ENCODE results near the gene GNGT1. TPM values are rescaled to one million over a fixed set of nuclear protein-coding genes. Genes with fewer than 3 reads are reported as not detected.

GNGT1 gene
- total and polyA plus RNA-seq, 2 of the 13 experiments (the other 11 are each of a cell fraction or from before 2014, with no cell fraction given): not detected

- ChIA-PET CTCF (ENCODE audit: low intra/inter-chr PET ratio, low total read pairs) (no interaction called here), POLR2A (no interaction called here)
- in situ Hi-C loops (cut with HindIII; ENCODE audit: extremely low pct_ligation_motif_present, low pct_unique_long_range_greater_than_20kb) (no loop called here), intact Hi-C loops (cut with micrococcal nuclease; ENCODE audit: unreplicated experiment) (no loop called here)
- WGBS (ENCODE audit: low lambda C conversion rate): 31% methylated on average over 1 of the region's 1 CpG
- H3K27ac ChIP-seq (ENCODE audit: extremely low read length, insufficient read depth, low read length): no peak overlapping the region
- H3K9me3 ChIP-seq (ENCODE audit: low read length): no peaks in the 10 kb centered on the region
- TF ChIP-seq, protein P1, sequence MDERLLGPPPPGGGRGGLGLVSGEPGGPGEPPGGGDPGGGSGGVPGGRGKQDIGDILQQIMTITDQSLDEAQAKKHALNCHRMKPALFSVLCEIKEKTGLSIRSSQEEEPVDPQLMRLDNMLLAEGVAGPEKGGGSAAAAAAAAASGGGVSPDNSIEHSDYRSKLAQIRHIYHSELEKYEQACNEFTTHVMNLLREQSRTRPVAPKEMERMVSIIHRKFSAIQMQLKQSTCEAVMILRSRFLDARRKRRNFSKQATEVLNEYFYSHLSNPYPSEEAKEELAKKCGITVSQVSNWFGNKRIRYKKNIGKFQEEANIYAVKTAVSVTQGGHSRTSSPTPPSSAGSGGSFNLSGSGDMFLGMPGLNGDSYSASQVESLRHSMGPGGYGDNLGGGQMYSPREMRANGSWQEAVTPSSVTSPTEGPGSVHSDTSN (CRISPR knock-in tag; IDR thresholded peaks at IDR 0.05): no peak
- TF ChIP-seq, protein P2, sequence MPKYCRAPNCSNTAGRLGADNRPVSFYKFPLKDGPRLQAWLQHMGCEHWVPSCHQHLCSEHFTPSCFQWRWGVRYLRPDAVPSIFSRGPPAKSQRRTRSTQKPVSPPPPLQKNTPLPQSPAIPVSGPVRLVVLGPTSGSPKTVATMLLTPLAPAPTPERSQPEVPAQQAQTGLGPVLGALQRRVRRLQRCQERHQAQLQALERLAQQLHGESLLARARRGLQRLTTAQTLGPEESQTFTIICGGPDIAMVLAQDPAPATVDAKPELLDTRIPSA (CRISPR knock-in tag; IDR thresholded peaks at IDR 0.05; ENCODE audit: borderline replicate concordance): no peak
- TF ChIP-seq RBAK (CRISPR knock-in tag; IDR thresholded peaks at IDR 0.05) (no peak), CENPT (CRISPR knock-in tag; IDR thresholded peaks at IDR 0.05; ENCODE audit: low read depth) (no peak), ZMYM3 (CRISPR knock-in tag; IDR thresholded peaks at IDR 0.05) (no peak), ATRX (CRISPR knock-in tag; IDR thresholded peaks at IDR 0.05; ENCODE audit: borderline replicate concordance) (no peak), POGZ (CRISPR knock-in tag; IDR thresholded peaks at IDR 0.05) (no peak), ARNT (IDR thresholded peaks at IDR 0.05) (no peak), MXD3 (CRISPR knock-in tag; IDR thresholded peaks at IDR 0.05) (no peak), MAFK (conservative IDR thresholded peaks at IDR 0.05 in 1 of 2, IDR thresholded peaks at IDR 0.05 in 1 of 2; ENCODE audit: low read length in 2 of 2) (no peak), HDAC1 (CRISPR knock-in tag; IDR thresholded peaks at IDR 0.05) (no peak), MEIS2 (CRISPR knock-in tag; IDR thresholded peaks at IDR 0.05) (no peak), KDM3A (CRISPR knock-in tag; IDR thresholded peaks at IDR 0.05; ENCODE audit: low read depth) (no peak), SMARCC2 (IDR thresholded peaks at IDR 0.05) (no peak)
- TF ChIP-seq, protein P3, sequence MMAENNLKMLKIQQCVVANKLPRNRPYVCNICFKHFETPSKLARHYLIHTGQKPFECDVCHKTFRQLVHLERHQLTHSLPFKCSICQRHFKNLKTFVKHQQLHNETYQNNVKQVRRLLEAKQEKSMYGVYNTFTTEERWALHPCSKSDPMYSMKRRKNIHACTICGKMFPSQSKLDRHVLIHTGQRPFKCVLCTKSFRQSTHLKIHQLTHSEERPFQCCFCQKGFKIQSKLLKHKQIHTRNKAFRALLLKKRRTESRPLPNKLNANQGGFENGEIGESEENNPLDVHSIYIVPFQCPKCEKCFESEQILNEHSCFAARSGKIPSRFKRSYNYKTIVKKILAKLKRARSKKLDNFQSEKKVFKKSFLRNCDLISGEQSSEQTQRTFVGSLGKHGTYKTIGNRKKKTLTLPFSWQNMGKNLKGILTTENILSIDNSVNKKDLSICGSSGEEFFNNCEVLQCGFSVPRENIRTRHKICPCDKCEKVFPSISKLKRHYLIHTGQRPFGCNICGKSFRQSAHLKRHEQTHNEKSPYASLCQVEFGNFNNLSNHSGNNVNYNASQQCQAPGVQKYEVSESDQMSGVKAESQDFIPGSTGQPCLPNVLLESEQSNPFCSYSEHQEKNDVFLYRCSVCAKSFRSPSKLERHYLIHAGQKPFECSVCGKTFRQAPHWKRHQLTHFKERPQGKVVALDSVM (CRISPR knock-in tag; IDR thresholded peaks at IDR 0.05): no peak
- no peak overlapping the region for H3K4me2 ChIP-seq (ENCODE audit: low read depth, low read length)
- H3K4me1 ChIP-seq (ENCODE audit: insufficient read depth, low read length): no peaks in the 10 kb centered on the region
- no peak overlapping the region for H2AFZ ChIP-seq (ENCODE audit: low read length)
- ATAC-seq (no peak), DNase-seq (ENCODE audit: low spot score) (no peak), FAIRE-seq (no peak)
- BruUV-seq (replicated peaks): no TSS peak
- 0 out of 5 replicates have a peak, but pooled peaks cover 0 to 2% of the 10 kb centered on the region in 2 experiments for H3K27me3 ChIP-seq (ENCODE audit: control insufficient read depth in 1 of 2, insufficient read depth in 2 of 2, low read length in 2 of 2)
- no peak overlapping the region for H3K4me3 ChIP-seq (replicated peaks in 1 of 3; ENCODE audit: insufficient read depth in 1 of 3, low read depth in 2 of 3, low read length in 3 of 3)
- no peaks in the 10 kb centered on the region for H3K79me2 ChIP-seq (ENCODE audit: insufficient read depth, low read length)
- no peaks in the 10 kb centered on the region for H3K36me3 ChIP-seq (replicated peaks in 1 of 2; ENCODE audit: control insufficient read depth in 1 of 2, insufficient read depth in 2 of 2, low read length in 2 of 2)
- no peaks in the 10 kb centered on the region for H4K20me1 ChIP-seq (ENCODE audit: insufficient read depth, low read length)
- no peak overlapping the region for H3K9ac ChIP-seq (ENCODE audit: insufficient read depth, low read depth, low read length)
These were observed 51.4 kb downstream of the GNGT1 start for GRCh38 chr7:93957767-93958166.

Data from HepG2 (cell line).